Effector CD4-positive, alpha-beta T cell (primary cell): ENCODE results near the gene AURKB.
A peak's percentile ranks its signal among the peaks of the same experiment; 100 is the strongest.

ENCODE experiments used
- DNase-seq: peaks from one replicate; pipeline ENCODE4 v3.0.0-alpha.2; 2020

Gene AURKB

GRCh38 chr17:8160741-8161221 lies 49.6 kb downstream of the AURKB start:
- DNase-seq: no peak

- no peak for DNase-seq
These were observed 50.2 kb downstream of the AURKB start for GRCh38 chr17:8160224-8160577.

GRCh38 chr17:8159459-8160223 lies 50.7 kb downstream of the AURKB start:
- DNase-seq: no peak

- no peak for DNase-seq
These were observed 51.4 kb downstream of the AURKB start for GRCh38 chr17:8159032-8159400.

- DNase-seq: peak; percentile 84
These were observed 51.9 kb downstream of the AURKB start for GRCh38 chr17:8158267-8159031.

GRCh38 chr17:8156246-8156992 lies 54.0 kb downstream of the AURKB start:
- DNase-seq: peak; percentile 100

- DNase-seq: no peak
These were observed 54.5 kb downstream of the AURKB start for GRCh38 chr17:8155996-8156245.

- peak; percentile 6 for DNase-seq
These were observed 55.0 kb downstream of the AURKB start for GRCh38 chr17:8155231-8155995.
